Measurements from ENCODE around the gene SYNC.

SYNC gene

GRCh38 chr1:32728413-32729077, 26.0 kb upstream of the SYNC start:
- Histone ChIP-seq H3K4me1 (ENCODE audit: control insufficient read depth in 2 of 2, insufficient read depth in 1 of 2, low read depth in 1 of 2, low read length in 2 of 2) (peaks cover 16 to 18% of the 10 kb centered on the region in 2 donors), H3K9ac (ENCODE audit: low read depth, low read length, poor library complexity) (no peak overlapping the region), H3K9me3 (replicated peaks in 1 of 2; ENCODE audit: control insufficient read depth in 2 of 2, insufficient read depth in 1 of 2, low read depth in 1 of 2, low read length in 2 of 2) (no peaks in the 10 kb centered on the region), H4K8ac (ENCODE audit: low read depth, low read length) (no peak overlapping the region), H3K23ac (ENCODE audit: low read depth, low read length, poor library complexity) (no peak overlapping the region), H3K18ac (ENCODE audit: low read length) (no peak overlapping the region), H2BK15ac (ENCODE audit: low read length) (no peak overlapping the region), H2AFZ (ENCODE audit: low read length) (no peak overlapping the region), H3K27me3 (ENCODE audit: control insufficient read depth in 3 of 3, insufficient read depth in 3 of 3, low read depth in 1 of 3, low read length in 3 of 3) (peaks cover 0 to 6% (median 0%) of the 10 kb centered on the region in 3 experiments), H3K36me3 (replicated peaks in 1 of 2; ENCODE audit: control insufficient read depth in 2 of 2, insufficient read depth in 2 of 2, low read length in 2 of 2) (no peaks in the 10 kb centered on the region), H3K4me3 (ENCODE audit: low read length in 2 of 2) (no peak overlapping the region), H2BK12ac (ENCODE audit: low read length) (no peak overlapping the region), H3K4me2 (ENCODE audit: insufficient read depth, low read length, poor library complexity, severe bottlenecking) (no peak overlapping the region), H4K91ac (ENCODE audit: low read depth, low read length, poor library complexity) (no peak overlapping the region), H3K14ac (ENCODE audit: low read length) (no peak overlapping the region), H2BK5ac (ENCODE audit: low read length) (no peak overlapping the region), H2AK5ac (ENCODE audit: low read depth, low read length) (no peak overlapping the region), H2BK120ac (ENCODE audit: low read depth, low read length) (no peak overlapping the region), H3K27ac (replicated peaks; ENCODE audit: low read length) (no peak overlapping the region), H3K79me1 (ENCODE audit: low read depth, low read length) (no peaks in the 10 kb centered on the region), H3K4ac (ENCODE audit: low read length) (no peak overlapping the region)
- no CpG with 5 or more reads among the region's 7 CpGs for WGBS, 2 donors (ENCODE audit: extremely low coverage in 2 of 2, insufficient read length in 2 of 2, insufficient replicate concordance in 1 of 2)
- DNase-seq (ENCODE audit: low spot score) = no peak

- Histone ChIP-seq H3K14ac (ENCODE audit: low read length) (no peak overlapping the region), H3K23ac (ENCODE audit: low read depth, low read length, poor library complexity) (no peak overlapping the region), H3K27me3 (ENCODE audit: control insufficient read depth in 3 of 3, insufficient read depth in 3 of 3, low read depth in 1 of 3, low read length in 3 of 3) (peaks cover 0 to 6% (median 0%) of the 10 kb centered on the region in 3 experiments), H3K4me2 (ENCODE audit: insufficient read depth, low read length, poor library complexity, severe bottlenecking) (no peak overlapping the region), H2BK12ac (ENCODE audit: low read length) (no peak overlapping the region), H3K9ac (ENCODE audit: low read depth, low read length, poor library complexity) (no peak overlapping the region), H3K4me1 (ENCODE audit: control insufficient read depth in 2 of 2, insufficient read depth in 1 of 2, low read depth in 1 of 2, low read length in 2 of 2) (peaks cover 13 to 15% of the 10 kb centered on the region in 2 donors), H3K36me3 (replicated peaks in 1 of 2; ENCODE audit: control insufficient read depth in 2 of 2, insufficient read depth in 2 of 2, low read length in 2 of 2) (no peaks in the 10 kb centered on the region), H4K91ac (ENCODE audit: low read depth, low read length, poor library complexity) (no peak overlapping the region), H2BK15ac (ENCODE audit: low read length) (no peak overlapping the region), H3K79me1 (ENCODE audit: low read depth, low read length) (no peaks in the 10 kb centered on the region), H3K27ac (replicated peaks; ENCODE audit: low read length) (no peak overlapping the region), H2AFZ (ENCODE audit: low read length) (no peak overlapping the region), H3K4ac (ENCODE audit: low read length) (no peak overlapping the region), H2AK5ac (ENCODE audit: low read depth, low read length) (no peak overlapping the region), H2BK5ac (ENCODE audit: low read length) (no peak overlapping the region), H3K4me3 (ENCODE audit: low read length in 2 of 2) (no peak overlapping the region), H4K8ac (ENCODE audit: low read depth, low read length) (no peak overlapping the region), H3K9me3 (replicated peaks in 1 of 2; ENCODE audit: control insufficient read depth in 2 of 2, insufficient read depth in 1 of 2, low read depth in 1 of 2, low read length in 2 of 2) (no peaks in the 10 kb centered on the region), H2BK120ac (ENCODE audit: low read depth, low read length) (no peak overlapping the region), H3K18ac (ENCODE audit: low read length) (no peak overlapping the region)
- whole genome bisulfite sequencing, 2 donors (ENCODE audit: extremely low coverage in 2 of 2, insufficient read length in 2 of 2, insufficient replicate concordance in 1 of 2) = no CpG with 5 or more reads among the region's 1 CpG
- DNase-seq (ENCODE audit: low spot score) = no peak
Observed at GRCh38 chr1:32727876-32728275, 25.3 kb upstream of the SYNC start.

GRCh38 chr1:32725615-32725982, 23.0 kb upstream of the SYNC start:
- Histone ChIP-seq H2AK5ac (ENCODE audit: low read depth, low read length) (peak overlapping the region; percentile 12), H2BK15ac (ENCODE audit: low read length) (no peak overlapping the region), H3K9me3 (replicated peaks in 1 of 2; ENCODE audit: control insufficient read depth in 2 of 2, insufficient read depth in 1 of 2, low read depth in 1 of 2, low read length in 2 of 2) (no peaks in the 10 kb centered on the region), H3K18ac (ENCODE audit: low read length) (peak overlapping the region; percentile 64), H2BK120ac (ENCODE audit: low read depth, low read length) (no peak overlapping the region), H3K4ac (ENCODE audit: low read length) (no peak overlapping the region), H2BK12ac (ENCODE audit: low read length) (no peak overlapping the region), H3K4me2 (ENCODE audit: insufficient read depth, low read length, poor library complexity, severe bottlenecking) (no peak overlapping the region), H3K4me1 (ENCODE audit: control insufficient read depth in 2 of 2, insufficient read depth in 1 of 2, low read depth in 1 of 2, low read length in 2 of 2) (peaks cover 12 to 13% of the 10 kb centered on the region in 2 donors), H3K14ac (ENCODE audit: low read length) (no peak overlapping the region), H3K27me3 (ENCODE audit: control insufficient read depth in 3 of 3, insufficient read depth in 3 of 3, low read depth in 1 of 3, low read length in 3 of 3) (peaks cover 0 to 8% (median 0%) of the 10 kb centered on the region in 3 experiments), H3K4me3 (ENCODE audit: low read length in 2 of 2) (no peak overlapping the region), H3K36me3 (replicated peaks in 1 of 2; ENCODE audit: control insufficient read depth in 2 of 2, insufficient read depth in 2 of 2, low read length in 2 of 2) (no peaks in the 10 kb centered on the region), H3K23ac (ENCODE audit: low read depth, low read length, poor library complexity) (no peak overlapping the region), H2BK5ac (ENCODE audit: low read length) (no peak overlapping the region), H4K8ac (ENCODE audit: low read depth, low read length) (no peak overlapping the region), H4K91ac (ENCODE audit: low read depth, low read length, poor library complexity) (no peak overlapping the region), H3K27ac (replicated peaks; ENCODE audit: low read length) (no peak overlapping the region), H3K79me1 (ENCODE audit: low read depth, low read length) (no peaks in the 10 kb centered on the region), H3K9ac (ENCODE audit: low read depth, low read length, poor library complexity) (no peak overlapping the region), H2AFZ (ENCODE audit: low read length) (peak overlapping the region; percentile 53)
- no peak for DNase-seq (ENCODE audit: low spot score)
- no CpG with 5 or more reads among the region's 3 CpGs for WGBS, 2 donors (ENCODE audit: extremely low coverage in 2 of 2, insufficient read length in 2 of 2, insufficient replicate concordance in 1 of 2)

GRCh38 chr1:32724678-32725614, 22.4 kb upstream of the SYNC start:
- no CpG with 5 or more reads among the region's 14 CpGs for WGBS, 2 donors (ENCODE audit: extremely low coverage in 2 of 2, insufficient read length in 2 of 2, insufficient replicate concordance in 1 of 2)
- no peak overlapping the region for H4K8ac ChIP-seq (ENCODE audit: low read depth, low read length)
- H3K4me2 ChIP-seq (ENCODE audit: insufficient read depth, low read length, poor library complexity, severe bottlenecking) = no peak overlapping the region
- peak overlapping the region; percentile 66 for H2BK12ac ChIP-seq (ENCODE audit: low read length)
- H2BK15ac ChIP-seq (ENCODE audit: low read length) = peak overlapping the region; percentile 46
- no peak overlapping the region for H3K27ac ChIP-seq (replicated peaks; ENCODE audit: low read length)
- no peaks in the 10 kb centered on the region for H3K9me3 ChIP-seq (replicated peaks in 1 of 2; ENCODE audit: control insufficient read depth in 2 of 2, insufficient read depth in 1 of 2, low read depth in 1 of 2, low read length in 2 of 2)
- no peak overlapping the region for H3K4ac ChIP-seq (ENCODE audit: low read length)
- H3K27me3 ChIP-seq (ENCODE audit: control insufficient read depth in 3 of 3, insufficient read depth in 3 of 3, low read depth in 1 of 3, low read length in 3 of 3) = peaks cover 0 to 10% (median 0%) of the 10 kb centered on the region in 3 experiments
- DNase-seq (ENCODE audit: low spot score) = no peak
- peak overlapping the region; percentile 78 for H3K9ac ChIP-seq (ENCODE audit: low read depth, low read length, poor library complexity)
- H3K36me3 ChIP-seq (replicated peaks in 1 of 2; ENCODE audit: control insufficient read depth in 2 of 2, insufficient read depth in 2 of 2, low read length in 2 of 2) = no peaks in the 10 kb centered on the region
- no peak overlapping the region for H2BK120ac ChIP-seq (ENCODE audit: low read depth, low read length)
- H4K91ac ChIP-seq (ENCODE audit: low read depth, low read length, poor library complexity) = no peak overlapping the region
- peak overlapping the region; percentile 86 for H3K18ac ChIP-seq (ENCODE audit: low read length)
- peak overlapping the region; percentile 53 for H2AFZ ChIP-seq (ENCODE audit: low read length)
- H3K4me3 ChIP-seq (ENCODE audit: low read length in 2 of 2) = no peak overlapping the region
- H3K14ac ChIP-seq (ENCODE audit: low read length) = peak overlapping the region; percentile 1
- peak overlapping the region; percentile 23 for H2AK5ac ChIP-seq (ENCODE audit: low read depth, low read length)
- H2BK5ac ChIP-seq (ENCODE audit: low read length) = no peak overlapping the region
- no peaks in the 10 kb centered on the region for H3K79me1 ChIP-seq (ENCODE audit: low read depth, low read length)
- H3K23ac ChIP-seq (ENCODE audit: low read depth, low read length, poor library complexity) = peak overlapping the region; percentile 76
- peaks cover 12 to 13% of the 10 kb centered on the region in 2 donors for H3K4me1 ChIP-seq (ENCODE audit: control insufficient read depth in 2 of 2, insufficient read depth in 1 of 2, low read depth in 1 of 2, low read length in 2 of 2)
